ENCODE measurements around the gene IFITM5.

Gene IFITM5

DNA sequence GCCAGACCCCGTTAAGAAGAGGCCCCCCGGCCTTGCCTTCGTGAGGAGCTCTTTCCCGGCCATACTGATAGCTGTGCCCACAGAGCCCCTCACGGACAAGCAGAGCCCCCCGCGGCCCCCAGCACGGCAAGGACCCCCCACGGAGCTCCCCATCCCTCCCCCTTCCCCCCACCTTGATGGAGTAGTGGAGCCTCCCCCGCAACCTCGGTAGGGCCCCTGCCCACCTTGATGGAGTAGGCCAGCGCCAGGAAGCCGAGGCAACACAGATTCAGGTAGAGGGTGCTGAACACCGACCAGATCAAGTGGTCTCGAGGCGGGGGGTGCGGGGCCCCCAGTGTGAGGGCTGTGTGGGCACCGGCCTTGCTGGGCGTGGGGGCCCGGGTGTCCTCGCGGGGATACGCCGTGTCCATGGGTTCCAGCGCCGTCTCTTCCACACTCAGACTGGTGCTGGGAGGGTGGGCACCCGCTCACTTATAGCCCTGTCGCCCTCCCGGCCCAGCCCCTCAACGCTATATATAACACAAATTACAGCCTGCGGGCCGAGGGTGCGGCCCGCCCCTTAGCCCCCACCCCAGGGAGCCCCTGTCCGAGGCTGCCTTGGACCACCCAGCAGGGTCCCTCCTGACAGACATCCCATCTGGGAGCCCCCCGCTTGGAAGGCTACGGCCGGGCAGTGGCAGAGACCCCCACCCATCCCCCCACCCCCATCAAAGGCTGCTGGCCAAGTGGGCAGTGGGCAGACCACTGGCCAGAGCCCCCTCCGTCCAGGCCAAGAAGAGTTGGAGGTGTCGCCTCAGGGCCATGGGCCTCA lies at the start of gene IFITM5:
TSS of gene IFITM5 (minus strand) at position 446 of the 811 bp plus-strand sequence. CDS start at position 410, 36 bp downstream.
- no peak for DNase-seq

DNA sequence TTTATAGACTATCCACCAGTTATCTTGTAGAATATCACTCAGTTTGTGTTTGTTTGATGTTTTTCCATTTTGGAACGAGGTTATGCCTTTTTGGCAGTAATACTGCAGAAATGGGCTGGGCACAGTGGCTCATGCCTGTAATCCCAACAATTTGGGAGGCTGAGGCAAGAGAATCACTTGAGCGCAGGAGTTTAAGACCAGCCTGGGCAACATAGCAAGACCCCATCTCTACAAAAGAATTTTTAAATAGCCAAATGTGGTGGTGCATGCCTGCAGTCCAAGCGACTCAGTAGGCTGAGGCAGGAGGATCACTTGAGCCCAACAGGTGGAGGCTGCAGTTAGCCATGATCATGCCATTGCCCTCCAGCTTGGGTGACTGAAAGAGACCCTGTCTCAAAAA lies 47.2 kb upstream of the IFITM5 start:
- peak; percentile 18 for DNase-seq

DNA sequence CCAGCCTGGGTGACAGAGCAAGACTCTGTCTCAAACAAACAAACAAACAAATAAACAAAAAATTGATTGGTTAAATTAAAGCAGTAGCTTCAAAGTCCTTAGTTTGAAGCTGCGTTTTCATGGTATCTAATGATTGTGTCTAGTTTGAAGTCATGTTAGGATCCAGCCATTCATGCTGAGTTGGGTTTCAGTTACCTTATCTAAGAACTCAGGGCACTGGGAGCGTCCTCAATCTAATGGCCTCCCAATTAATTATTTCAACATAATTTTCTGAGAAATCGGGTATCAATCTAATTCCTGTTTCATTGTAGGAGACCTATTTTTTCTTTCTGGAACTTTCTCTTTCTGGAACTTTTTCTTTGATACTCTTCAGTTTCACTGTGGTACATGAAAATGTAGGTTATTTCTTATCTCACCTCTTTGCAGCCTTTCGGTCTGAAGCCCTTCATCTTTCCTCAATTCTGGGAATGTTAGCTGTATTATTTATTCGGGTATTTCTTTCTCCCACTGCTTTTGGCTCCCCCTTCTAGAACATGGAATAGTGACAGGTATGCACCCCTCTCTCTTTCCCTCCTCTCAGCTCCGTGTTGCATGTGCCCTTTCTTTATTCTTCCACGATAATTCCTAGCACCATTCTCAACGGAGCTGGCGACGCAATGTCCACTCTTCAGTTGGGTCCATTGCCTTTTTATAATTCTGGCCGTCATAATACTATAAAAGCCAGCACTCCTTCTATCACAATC lies 45.7 kb upstream of the IFITM5 start:
- DNase-seq: peak; percentile 10

DNA sequence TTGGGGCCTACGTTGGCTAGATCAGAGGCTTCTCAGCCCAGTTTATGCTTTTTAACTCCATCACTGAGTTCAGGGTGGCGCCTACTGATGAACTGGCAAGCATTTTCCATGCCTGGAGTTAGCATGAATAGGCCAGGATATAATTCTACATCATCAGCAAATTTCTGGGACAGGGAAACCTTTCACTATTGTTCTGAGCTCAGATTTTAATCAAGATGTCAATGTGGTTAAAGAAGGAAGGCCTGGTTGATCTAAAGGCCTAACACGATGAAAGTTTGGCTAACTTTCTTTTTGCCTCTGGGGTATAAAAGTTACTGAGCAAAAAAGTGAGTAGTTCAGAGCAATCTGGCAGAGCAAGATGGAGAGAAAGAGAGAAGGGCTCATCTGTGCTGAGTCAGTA lies 43.0 kb upstream of the IFITM5 start:
- peak; percentile 11 for DNase-seq

DNA sequence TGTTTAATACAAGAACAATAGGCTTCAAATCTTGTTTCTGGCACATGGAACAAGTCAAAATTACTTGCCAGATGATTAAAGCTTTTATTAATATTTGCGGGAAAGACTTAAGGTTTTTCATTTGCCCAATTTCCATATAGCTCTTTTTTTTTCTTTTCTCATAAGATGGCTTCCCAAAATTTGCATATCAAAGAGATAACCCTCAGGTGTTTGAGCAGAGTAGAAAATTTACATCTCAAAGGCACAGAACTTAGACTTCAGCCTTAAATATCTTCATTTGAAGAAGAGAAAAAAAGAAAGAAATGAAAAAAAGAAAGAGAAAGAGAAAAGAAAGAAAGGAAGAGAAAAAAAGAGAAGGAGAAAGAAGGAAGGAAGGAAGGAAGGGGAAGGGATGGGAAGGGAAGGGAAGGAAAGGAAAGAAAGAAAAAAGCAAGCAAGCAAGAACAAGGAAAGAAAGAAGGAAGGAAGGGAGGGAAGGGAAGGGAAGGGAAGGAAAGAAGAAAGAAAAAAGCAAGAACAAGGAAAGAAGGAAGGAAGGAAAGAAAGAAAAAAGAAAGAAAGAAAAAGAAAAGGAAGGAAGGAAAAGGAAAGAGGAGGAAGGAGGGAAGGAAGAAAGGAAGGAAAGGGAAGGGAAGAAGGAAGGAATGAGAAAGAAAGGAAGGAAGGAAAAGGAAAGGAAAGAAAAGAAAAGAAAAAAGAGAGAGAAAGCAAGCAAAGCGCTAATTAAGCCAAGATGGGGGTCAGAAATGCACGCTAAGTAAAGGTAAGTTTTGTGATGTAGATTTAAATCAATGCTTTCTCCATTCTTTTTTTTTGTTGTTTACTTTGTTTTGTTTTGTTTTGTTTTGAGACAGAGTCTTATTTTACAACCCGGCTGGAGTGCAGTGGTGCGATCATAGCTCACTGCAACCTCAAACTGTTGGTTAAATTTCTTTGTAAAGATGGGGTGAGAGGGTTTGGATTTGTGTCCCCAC lies 41.5 kb upstream of the IFITM5 start:
- DNase-seq: no peak

DNA sequence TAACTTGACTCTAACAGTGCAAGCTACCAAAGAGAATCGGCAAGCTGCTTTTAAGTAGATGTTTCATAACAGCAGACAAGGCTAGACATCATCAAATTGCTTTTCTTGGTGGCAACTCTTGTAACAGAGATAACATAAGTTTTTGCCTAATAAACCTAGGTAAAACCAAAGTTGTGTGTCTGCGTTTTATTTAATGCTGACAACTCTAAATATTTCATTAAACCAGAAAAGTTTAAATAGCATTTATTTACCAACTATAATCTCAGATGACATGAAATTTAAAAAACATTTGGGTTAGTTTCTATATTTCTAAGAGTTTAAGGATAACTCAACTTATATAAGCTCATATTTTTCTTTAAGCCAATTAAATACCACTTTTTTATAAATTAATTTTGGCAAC lies 40.6 kb upstream of the IFITM5 start:
- DNase-seq: no peak

DNA sequence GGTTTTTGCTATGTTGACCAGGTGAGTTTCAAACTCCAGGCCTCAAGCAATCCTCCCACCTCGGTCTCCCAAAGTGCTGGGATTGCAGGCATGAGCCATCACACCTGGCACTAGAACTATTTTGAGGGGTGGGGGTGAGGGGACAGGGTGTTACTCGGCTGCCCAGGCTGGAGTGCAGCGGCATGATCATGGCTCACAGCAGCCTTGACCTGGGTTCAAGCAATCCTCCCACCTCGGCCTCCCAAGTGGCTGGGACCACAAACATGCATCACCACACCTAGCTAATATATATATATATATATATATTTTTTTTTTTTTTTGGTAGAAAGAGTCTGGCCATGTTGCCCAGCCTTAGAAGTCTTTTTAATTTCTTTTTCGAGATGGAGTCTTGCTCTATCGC lies 38.4 kb upstream of the IFITM5 start:
- no peak for DNase-seq

DNA sequence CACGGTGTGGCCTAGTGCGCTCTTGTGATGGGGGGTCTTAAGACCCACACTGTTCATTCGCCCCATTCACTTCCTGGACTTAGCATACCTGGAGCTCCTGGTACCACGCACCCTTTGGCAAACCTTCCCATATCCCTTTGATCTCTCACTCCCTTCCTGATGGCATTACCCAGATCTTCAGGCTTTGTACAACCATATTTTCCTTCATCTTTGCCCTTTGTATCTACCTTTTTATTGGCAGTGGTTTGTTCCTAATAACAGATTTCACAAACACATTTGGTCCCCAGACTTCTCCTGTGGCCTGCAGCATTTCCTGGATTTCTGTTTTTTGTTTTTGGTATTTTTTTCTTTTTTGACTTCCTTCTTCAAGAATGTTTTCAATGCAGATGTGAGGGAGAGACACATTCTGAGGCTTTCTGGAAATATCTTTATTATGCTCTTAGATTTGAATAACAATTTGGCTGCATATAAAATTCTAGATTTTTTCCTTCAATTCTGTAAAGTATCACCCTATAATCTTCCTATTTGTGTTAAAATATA lies 37.4 kb upstream of the IFITM5 start:
- no peak for DNase-seq

DNA sequence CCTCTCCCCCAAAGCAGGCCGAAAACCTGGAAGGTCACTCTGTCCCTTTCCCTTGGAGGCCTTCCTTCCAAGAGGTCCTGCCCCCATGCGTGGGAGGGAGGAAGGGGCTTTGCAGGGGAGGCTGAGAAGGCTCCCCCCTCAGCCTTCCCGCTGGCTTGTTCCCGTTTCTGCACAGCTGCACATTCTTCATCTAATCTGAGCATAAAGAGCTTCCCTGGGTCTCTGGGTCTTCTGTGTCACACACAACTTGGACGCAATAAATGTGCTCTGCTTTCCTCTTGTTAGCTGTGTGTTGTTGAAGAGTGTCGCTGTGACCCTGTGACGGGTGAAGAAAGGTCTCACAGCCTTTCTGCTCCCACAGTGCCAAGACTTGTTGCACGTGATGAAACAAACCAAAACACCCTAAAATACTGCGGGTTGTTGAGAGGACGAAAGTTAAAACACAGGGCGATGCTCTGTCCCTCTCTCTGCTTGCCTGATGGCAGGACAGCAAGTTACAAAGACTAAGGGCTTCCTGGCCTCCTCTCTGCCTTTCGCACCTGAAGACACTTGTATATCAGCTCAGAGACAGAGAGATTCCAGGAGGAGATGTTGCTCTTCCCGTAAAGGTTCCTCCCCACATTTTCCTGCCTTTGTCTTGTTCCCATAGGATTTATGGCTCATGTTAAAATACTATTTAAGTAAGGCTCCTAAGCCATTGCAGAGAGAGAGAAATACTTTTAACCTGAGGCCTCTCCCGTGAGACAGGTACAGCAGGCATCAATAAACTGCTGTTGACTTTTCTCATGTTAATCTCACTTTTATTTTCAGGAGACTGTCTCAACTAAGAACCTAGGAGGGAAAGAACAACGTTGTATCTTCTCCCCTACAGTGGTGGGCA lies 36.7 kb upstream of the IFITM5 start:
- DNase-seq: peak; percentile 49

DNA sequence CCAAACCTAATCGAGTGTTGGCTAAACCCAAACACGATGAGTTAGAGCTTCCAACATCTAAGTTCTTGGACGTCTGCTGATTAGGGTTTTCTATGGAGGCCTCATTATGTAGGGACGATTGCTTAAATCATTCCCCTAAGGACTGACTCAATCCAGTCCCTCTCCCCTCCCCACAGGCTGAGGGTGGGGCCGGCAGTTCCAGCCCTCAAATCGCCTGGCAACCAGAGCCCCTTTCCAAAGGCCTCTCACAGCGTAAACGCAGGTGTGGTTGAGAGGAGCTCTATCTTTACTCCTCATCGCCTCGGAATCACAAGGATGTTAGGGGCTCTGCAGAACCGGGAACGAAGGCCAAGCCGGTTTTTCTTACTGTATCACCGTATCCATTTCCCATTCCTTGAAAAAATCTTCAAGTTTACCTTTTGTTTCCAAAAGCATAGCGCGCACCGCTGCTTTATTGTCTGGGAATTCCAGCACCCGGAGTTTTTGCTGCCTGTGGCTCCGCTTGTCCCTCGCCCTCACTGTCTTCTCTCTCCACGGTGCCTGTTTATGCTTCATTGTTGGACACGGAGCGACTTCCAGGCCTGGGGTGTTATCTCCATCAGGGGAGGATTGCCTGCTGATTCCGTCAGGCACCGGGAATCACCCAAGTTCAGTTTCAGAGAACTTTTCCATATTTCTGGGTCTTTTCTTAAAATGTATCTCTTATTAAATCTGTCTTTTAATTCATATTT lies 35.1 kb upstream of the IFITM5 start:
- DNase-seq: peak; percentile 83

DNA sequence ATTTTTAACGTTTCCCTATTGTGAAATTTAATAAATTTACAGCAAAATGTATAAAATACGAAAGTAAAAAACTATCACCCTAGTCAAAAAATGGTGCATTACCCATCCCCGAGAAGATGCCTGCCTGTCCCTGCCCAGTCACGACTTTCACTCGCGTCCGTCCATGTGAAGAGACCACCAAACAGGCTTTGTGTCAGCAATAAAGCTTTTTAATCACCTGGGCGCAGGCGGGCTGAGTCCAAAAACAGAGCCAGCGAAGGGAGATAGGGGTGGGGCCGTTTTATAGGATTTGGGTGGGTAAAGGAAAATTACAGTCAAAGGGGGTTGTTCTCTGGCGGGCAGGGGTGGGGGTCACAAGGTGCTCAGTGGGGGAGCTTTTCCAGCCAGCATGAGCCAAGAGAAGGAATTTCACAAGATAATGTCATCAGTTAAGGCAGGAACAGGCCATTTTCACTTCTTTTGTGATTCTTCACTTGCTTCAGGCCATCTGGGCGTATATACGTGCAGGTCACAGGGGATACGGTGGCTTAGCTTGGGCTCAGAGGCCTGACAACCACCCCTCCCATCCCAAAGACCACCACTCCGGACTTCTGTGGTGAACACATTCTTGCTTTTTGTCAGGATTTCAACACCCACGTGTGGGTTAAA lies 34.4 kb upstream of the IFITM5 start:
- peak; percentile 26 for DNase-seq

DNA sequence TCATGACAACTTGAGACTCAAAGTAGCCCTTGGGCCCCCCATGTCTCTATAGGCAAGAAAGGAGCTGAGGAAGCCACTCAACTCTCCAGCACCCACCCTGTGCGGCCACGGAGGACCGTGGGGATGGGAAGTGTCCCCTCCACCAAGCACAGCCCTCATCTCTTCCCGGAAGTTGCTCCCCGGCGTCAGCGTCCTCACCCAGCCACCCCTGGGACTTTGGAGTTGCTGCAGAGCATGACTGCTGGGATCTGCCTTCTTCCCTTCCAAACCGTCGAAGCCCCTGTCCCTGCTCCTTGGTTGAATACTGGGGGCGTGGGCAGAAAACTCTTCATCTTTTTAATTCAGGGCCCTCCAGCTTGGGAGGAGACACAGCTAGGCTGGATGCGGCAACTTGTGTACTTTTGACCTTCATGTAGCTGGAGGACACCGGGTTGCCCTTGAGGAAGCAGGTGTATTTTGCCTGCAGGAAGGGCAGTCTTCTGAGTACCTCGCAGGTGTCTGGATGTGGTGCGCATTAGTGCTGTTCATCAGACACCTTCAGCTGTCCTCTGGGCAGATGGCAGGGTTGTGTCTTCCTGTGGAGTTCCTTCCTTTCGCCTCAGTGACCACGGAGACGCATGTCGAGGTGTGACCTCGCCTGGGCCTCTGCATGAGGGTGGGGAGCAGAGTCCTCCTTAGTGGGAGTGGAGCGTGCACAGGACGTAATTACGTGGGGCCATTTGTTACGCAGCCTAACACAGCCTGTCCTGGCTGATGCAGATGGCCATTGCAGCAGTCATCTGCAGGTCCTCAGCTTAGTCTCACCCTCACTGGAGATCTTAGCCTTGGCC lies 33.5 kb upstream of the IFITM5 start:
- DNase-seq: peak; percentile 29

DNA sequence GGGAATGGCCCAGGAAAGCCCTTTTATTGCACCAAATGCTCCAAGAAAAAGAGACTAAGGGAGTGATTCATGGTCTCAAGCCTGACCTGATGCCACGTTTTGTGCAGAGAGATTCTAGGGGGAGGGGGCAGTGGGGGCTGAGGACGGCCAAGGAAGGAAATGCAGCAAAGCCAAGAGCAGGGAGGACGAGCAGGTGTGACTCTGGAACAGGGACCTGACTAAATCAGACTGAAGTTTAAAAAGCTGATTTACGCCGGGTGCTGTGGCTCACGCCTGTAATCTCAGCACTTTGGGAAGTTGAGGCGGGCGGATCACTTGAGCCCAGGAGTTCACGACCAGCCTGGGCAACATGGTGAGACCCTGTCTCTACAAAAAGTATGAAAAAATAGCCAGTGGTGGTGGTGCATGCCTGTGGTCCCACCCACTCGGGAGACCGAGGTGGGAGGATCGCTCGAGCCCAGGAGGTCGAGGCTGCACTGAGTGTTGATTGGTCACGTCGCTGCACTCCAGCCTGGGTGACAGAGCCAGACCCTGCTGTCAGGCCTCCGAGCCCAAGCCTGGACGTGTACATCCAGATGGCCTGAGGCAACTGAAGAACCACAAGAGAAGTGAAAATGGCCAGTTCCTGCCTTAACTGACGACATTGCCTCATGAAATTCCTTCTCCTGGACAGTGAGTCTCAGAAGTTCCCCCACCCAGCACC lies 32.2 kb upstream of the IFITM5 start:
- DNase-seq: peak; percentile 53

DNA sequence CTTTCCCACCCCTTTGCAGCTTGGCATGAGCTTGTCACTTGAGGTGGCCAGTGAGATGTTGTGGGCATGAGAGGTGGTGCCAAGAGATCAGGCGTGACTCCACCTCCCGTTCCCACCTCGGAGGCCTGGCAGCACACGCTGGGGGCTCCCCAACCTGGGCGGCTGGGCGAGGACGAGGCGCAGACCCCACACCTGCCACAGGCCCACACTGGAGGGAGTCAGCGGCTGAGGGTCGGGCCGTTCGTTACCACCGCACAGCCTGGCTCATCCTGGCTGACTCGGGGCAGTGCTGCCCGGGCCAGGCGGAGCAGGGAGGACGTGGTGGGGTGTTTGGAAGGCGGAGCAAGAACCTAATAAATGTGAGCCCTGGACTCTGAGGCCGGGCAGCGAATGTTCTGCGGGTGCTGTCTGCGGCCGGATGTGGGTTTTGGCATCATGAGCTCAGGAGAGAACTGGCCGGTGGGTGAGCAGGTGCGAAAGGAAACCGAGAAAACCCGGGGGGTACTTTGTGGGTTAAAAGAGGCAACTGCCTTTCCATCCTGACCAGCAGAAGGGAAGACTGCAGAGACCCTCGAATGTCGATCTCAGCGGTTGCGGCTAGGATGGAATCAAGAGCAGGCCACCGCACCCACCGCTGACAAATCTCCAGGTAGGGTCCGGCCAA lies 31.5 kb upstream of the IFITM5 start:
- peak; percentile 35 for DNase-seq

DNA sequence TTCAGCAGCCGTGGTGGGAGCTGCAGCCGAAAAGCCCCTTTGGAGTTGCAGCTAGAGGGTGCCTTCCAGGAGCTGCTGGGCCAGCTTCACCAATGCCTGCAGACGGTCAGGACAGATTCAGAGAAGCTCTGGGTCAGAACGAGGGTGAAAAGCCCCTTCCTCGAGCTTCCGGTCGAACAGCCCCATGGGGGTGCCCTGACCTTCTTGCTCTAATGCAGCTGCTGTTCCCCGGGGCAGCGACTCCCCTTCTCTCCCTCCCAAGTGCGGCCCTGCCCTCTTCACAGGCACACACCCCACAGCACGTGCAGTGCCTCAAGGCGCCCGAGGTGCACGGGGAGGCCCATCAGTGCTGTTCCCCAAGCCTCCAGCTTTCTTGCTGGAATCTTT lies 31.0 kb upstream of the IFITM5 start:
- peak; percentile 41 for DNase-seq

DNA sequence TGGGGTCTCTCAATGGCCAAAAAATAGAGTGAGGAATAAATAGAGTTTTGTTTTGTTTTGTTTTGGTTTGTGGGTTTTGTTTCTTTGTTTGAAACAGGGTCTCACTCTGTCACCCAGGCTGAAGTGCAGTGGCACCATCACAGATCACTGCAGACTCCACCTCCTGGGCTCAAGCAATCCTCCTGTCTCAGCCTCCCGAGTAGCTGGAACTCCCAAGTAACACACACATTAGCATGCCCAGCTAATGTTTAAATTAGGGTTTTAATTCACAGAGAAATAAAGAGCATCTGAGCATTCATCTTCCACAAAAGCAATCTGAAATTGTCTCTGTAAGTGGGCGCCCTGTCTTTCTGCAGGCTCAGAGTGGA lies 30.5 kb upstream of the IFITM5 start:
- DNase-seq: peak; percentile 8

DNA sequence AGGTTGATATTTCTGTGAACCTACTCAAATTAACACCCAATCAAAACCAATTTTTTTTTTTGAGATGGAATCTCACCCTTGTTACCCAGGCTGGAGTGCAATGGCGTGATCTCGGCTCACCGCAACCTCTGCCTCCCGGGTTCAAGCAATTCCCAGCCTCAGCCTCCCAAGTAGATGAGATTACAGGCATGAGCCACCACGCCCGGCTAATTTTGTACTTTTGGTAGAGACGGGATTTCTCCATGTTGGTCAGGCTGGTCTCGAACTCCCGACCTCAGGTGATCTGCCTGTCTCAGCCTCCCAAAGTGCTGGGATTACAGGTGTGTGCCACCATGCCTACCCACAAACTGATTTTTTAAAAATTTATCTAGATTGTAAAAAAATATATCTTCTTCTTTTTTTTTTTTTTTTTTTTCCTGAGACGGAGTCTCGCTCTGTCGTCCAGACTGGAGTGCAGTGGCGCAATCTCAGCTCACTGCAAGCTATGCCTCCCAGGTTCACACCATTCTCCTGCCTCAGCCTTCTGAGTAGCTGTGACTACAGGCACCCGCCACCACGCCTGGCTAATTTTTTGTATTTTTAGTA lies 29.3 kb upstream of the IFITM5 start:
- DNase-seq: peak; percentile 4

DNA sequence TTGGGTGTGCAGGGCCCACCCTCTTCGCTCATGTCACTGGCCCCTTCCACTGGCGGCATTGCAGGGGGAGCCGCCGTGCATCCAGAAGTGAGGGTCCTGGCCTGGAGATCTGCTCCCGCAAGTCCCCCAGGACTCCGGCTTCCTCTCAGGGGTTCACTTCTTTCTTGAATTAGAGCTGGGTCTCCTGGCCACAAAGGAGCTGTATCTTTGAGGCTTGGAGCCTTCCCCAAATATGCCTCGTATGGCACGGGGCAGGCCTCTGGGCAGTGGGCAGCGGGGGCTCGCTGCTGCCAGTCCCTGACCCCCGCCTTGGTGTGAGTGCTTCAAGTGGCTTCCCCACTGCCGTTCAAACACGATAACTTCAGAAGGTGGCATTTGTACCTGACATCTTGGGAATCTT lies 28.7 kb upstream of the IFITM5 start:
- peak; percentile 35 for DNase-seq

Measured in islet precursor cell (in vitro differentiated cells).